Activated CD4-positive, CD25-positive, alpha-beta regulatory T cell treated with anti-CD3 and anti-CD28 coated beads, Interleukin-2, amount 50 U/mL, for 72 hours (primary cell): Measurements from ENCODE around the gene WFDC1.
"Not testable (repeated sequence)": the region's sequence is repeated elsewhere in the genome, so short reads cannot be mapped to it uniquely, and the experiment has no call there.

Experiments
- DNase-seq: peaks from one replicate; pipeline ENCODE4 v3.0.0; 2021

Gene WFDC1

DNA sequence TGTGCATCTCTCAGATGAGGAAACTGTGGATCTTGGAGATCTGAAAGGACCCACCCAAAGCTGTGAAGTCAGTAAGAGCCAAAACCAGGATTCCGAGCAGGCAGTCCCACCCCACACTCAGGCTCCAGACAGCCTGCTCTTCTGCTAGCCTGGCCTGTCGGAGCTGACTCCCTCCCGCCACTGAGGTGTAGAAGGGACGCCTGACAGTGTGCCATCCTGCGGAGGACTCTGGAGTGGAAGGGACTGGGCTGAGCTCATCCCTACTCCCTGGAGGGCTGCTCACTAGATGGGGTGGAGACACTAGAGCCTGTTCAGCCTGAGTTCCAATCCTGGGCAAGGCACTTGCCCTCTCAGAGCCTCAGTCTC is 36.0 kb downstream of the WFDC1 start:
- DNase-seq = no peak

DNA sequence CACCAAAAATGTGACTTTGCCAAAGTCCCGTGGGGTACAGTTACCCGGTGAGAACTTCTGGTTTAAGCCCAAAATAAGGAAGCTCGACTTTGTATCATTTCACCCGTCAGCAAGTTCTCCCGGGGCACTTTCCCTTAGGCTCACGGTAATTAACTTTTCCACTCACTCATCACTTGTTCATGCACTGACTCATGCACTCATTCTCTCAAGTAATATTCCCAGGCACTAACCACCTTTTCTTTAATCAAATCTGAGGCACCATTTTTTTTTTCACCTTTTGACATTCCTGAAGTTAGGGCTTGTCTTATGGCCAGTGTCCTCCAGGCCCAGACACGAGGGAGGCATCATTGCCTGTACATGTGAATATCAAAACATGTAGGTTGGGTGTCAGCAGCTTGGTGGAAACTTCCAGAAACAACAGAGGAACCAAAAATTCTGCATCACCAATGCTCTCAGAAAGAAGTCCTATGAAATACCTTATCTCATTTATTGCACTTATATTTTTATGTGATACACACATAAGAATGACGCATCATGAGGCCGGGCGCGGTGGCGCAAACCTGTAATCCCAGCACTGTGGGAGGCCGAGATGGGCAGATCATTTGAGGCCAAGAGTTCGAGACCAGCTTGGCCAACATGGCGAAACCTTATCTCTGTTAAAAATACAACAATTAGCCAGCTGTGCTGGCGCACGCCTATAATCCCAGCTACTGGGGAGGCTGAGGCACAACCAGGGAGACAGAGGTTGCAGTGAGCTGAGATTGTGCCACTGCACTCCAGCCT is 37.5 kb downstream of the WFDC1 start:
- DNase-seq = no peak

DNA sequence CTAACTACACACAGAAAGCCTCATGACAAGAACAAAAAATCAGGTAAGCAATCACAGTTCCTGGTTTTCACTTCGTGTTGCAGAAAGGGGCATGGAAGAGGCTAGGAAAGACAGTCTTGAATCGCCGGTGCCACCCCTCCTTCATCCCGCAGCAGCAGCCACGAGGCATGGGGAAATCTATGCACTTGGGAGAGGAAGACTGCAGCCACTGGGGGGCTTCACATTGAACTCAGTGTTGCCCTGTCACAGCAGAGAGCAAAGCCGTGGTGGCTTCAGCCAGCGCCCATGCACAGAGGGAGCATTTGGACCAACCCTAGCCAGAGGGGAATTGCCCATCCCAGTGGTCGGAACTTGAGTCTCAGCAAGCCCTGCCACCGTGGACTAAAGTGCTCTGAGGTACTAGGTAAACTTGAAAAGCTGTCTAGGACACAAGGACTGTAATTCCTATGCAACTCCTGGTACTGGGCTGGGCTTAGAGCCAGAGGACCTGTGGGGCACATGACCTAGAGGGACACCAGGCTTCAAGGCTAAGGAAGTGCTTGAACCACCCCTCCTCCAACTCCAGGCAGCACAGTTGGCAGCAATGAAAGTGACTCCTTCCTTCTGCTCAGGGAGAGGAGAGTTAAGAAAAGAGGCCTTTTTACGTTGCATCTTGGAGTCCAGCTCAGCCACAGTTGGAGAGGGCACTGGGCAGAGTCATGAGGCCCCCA is 38.5 kb downstream of the WFDC1 start:
- no peak for DNase-seq

DNA sequence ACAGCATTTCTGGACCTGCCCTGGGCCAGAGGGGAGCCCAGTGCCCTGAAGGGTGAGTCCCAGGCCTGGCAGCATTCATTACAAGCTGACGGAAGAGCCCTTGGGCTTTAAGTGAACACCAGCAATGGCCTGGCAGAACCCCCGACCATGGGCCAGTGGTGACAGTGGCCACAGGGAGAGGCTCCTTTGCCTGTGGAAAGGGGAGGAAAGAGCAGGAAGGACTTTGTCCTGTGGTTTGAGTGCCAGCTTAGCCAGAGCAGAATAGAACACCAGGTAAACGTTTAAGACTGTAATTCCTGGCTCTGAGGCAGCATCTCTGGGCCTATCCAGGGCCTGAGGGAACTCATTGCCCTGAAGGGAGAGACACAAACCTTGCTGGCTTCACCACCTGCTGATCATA is 39.4 kb downstream of the WFDC1 start:
- no peak for DNase-seq

DNA sequence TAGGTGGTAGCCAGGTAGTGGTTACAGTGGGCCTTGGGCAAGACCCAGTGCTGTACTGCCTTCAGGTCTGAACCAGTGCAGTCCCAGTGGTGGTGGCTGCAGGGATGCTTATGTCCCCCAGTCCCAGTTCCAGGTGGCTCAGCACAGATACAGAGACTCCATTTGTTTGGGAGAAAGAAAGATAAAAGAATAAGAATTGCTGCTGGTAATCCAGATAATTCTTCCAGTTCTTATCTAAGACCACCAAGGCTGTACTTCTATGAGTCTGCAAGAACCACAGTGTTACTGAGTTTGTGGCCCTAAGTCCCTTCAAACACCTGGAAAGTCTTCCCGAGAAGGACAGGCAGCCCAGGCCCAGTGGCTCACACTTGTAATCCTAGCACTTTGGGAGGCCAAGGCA is 39.8 kb downstream of the WFDC1 start:
- DNase-seq = no peak

DNA sequence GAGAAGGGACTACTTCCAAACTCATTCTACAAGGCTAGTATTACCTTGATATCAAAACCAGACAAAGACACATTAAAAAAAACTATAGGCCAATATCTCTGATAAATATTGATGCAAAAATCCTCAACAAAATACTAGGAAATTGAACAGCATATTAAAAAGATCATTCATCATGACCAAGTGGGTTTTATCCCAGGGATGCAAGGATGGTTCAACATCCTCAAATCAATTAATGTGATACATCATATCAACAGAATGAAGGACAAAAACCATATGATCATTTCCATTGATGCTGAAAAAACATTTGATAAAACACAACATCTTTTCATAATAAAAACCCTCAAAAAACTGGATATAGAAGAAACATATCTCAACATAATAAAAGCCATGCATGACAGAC is 42.6 kb downstream of the WFDC1 start:
- not testable (repeated sequence) for DNase-seq

DNA sequence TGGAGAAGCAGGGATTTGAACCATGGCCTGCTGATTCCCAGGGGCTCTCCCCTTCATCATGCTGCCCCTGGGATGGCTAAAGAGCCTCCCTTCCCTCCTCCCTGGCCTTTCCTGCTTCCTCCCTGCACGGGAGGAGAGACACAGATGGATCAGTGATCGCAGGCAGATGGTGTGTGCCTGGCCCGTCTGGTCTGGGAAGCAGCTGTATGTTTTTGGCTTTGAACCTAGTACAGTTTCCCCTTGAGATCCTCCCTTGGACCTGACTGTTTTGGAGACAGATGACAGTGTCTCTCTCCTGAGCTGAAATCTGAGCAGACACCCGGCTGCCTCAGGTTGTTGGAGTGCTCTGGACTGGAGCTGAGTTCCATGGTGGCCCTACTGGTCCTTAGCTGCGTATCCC is 44.6 kb downstream of the WFDC1 start:
- no peak for DNase-seq

DNA sequence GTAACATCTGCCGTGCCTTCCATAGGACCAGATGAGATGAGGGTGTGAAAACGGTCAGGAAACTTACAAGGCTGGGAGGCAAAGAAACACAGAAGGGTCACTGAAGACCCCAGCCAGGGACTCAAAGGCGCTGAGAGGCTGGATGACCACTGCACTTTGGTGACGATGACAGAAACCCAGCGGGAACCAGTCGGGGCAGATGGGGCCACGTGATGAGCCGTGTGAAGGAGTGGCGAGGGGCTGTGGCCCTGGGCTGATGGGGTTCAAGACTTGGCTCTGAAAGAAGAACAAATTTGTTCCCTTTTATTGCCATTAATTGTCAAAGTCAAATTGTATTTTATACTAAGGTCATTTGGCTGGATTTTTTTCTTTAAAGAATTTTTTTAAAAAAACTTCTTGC is 45.1 kb downstream of the WFDC1 start:
- no peak for DNase-seq

DNA sequence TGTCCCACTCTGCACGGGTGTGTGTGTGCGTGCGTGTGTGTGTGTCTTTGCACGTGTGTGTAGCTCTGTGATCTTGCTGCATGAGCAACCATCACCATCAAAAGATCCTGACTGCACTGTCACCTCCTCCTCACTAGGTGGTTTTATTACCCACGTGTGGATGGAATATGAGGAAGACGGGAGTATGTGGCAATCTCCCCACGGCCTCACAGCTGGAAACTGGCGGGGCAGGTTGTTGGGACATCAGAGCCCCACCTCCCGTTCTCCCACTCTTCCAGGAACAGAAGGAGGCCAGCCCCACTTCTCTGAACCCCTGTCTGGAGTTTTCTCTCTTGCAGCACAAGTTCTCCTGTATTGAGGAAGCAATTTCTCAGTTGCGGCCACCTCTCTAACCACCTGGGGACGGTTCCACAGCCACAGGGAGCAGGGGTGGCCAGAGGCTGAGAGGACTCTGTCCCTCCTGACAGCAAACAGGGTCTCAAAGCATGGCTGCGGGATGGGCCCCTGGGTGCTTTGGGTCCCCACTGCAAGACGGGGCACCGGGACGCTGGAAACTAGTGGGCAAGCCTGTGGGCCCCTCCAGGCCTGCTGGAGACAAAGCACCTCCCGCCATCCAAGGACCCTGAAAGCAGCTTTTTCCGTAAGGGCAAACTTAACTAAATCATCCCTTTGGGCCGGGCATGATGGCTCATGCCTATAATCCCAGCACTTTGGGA is 45.8 kb downstream of the WFDC1 start:
- DNase-seq = no peak

DNA sequence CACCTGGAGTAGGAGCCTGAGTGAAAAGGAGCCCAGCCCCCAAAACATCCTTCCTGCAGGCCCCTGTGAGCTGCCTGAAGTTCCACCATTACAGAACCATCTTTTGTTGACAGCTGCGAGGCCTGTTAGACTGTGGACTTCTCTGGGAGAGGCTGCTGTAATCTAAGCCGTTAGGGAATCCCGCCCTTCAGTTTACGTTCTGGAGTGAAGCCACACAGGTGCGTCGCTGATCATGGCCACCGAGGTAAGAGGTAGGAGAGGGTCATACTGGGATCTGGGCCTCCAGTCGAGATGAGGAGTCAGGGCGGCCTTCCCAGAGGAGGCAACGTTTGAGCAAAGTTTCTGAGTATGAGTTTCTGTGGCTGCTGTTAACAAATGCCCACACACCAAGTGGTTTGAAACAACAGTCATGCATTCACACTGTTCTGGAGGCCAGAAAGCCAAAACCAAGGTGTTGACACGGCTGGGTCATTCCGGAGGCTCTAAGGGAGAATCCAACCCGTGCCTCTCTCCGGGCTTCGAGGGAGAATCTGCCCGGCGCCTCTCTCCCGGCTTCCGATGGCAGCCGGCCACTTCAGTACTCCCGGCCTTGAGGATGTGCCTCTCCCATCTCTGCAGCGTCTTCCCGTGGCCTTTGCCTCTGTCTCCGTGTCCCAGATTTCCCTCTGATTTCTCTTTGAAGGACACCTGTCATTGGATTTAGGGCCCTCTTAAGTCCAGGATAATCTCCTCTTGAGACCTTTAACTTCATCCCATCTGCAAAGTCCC is 47.0 kb downstream of the WFDC1 start:
- no peak for DNase-seq

DNA sequence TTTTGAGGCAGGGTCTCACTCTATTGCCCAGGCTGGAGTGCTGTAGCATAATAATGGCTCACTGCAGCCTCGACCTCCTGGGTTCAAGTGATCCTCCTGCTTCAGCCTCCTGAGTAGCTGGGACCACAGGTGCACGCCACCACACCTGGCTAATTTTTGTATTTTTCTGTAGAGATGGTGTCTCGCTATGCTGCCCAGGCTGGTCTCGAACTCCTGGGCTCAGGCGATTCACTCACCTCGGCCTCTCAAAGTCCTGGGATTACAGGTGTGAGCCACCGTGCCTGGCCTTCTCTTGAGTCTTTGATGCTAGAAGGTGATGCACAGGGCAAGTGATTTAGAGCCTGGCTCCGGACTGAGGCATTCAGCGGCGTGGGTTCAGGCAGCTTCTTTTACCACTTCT is 49.1 kb downstream of the WFDC1 start:
- DNase-seq = not testable (repeated sequence)

DNA sequence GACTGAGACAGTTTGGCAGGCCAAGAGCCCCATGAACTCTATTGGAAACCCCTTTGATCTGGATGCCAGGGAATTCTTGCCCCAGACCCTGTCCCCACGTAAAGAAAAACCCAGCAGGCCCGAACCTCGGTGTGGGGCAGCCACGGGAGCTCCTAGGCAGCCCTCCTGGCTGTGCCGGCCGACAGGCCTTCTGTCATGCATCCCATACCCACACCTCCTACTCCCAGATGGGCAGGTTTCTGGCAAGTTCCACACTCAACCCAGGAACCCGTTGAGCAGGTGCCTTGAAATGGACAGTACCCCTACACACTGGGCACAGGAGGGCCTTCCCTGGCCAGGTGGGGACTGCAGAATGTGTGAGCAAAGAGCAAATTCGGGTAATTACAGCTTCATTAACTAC is 50.1 kb downstream of the WFDC1 start:
- DNase-seq = no peak

DNA sequence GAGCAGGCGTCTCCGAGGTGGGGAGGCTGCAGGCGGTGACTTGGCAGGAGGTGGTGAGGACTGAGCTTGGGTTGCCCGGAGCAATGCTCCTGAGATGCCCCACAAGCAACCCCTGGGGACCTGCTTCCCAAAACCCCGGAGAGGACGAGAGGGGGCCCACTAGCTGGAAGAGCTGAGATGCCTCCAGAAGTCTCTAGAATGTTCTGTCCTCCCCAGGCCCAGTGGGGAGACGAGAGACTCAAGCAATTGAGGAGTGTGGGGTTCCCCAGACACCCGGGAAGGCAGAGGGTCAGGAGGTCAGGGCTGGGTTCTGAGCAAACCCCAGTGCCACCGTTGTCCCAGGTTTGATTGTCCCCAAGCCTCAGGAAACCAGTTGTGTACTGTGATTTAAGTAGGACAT is 52.5 kb downstream of the WFDC1 start:
- DNase-seq = no peak

DNA sequence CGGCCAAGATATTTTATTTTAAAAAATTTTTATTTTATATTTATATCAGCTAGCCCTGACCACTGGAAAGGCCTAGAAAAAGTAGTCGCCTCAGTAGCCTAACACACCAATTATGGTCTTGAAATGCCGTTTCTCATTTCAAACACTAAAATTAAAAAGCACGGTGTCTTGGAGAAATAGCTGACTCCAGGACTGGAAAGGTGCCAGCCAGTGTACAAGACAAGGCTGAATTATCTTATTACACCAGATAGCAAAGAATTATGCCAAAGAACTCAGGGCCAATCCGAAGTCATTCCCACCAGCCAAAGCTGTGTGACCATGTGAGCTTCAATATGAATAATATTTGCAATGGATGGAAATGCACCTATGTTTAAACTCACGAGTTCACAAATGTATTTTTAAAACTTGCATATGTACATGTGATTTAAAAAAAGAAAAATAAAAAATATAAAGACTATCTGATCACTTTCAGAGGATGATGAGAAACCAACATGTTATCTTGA is 53.8 kb downstream of the WFDC1 start:
- DNase-seq = no peak

DNA sequence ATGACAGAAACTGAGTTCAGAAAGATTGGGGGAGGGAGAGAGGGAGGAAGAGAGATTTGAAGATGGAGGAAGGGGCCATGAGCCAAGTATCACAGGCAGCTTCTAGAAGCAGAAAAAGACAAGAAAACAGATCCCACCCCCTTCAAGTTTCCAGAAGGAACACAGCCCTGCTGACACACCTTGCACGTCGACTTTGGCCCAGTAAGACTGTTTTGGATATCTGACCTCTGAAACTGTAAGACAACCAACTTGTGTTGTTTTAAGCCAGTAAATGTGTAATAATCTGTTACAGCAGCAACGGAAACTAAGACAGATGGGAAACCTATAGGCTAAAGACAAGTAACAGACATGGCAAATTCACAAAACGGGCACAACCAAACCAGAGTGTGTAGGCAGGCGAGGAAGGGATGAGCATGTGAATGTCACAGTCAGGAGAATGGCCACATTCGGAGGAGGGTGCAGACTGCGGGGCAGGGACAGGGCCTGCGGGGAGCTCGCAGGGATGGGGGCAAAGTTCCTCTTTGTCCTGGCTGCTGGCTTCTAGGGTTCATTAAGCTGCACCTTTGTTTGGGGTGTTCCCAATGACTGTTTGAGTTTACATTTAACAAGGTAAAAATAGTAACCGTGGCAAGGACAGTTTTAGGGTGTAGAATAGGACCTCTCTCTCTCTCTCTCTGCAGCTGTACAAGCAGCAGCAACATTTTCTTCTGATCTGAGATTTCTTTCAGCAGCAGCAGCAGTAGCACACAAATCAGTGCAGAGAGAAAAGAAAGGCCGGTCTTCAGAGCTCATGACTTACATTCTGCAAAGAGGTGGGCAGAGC is 55.4 kb downstream of the WFDC1 start:
- no peak for DNase-seq

DNA sequence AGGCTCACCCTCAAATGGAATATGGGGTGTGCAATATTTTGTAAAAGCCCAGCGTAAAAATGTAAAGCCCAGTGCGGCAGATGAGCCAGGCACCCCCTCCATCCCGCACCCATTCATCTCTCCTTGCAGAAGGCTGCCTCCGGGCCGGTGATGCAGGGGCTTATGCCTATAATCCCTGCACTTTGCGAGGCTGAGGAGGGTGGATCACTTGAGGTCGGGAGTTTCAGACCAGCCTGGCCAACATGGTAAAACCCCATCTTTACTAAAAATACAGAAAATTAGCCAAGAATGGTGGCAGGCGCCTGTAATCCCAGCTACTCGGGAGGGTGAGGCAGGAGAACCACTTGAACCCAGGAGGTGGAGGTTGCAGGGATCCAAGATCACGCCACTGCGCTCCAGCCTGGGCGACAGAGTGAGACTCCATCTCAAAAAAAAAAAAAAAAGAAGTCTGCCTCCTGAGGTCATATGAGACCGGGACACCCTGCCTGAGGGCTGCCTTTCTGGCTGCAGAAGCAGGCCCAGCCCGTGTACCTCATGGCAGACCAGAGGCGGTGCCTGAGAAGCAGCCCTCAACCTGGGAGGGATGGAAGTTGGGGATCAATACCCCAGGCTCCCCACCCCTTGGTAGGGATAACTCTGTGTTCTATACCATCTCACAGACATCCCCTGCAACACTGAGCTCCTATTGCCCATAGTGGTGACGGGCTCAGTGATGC is 56.2 kb downstream of the WFDC1 start:
- DNase-seq = no peak

DNA sequence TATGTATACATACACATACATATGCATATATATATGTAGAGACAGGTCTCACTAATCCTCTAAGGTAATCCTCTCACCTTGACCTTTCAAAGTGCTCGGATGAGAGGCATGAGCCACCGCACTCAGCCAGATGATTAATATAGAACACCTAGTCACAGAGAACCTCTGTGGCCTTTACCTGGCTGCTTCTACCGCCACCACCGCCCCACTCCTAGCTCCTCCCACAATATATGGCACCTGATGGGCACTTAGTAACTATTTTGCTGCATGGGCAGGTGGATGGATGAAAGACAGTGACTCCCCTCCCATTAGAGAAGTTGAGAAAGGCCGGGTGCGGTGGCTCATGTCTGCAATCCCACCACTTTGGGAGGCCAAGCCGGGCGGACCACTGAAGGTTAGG is 57.0 kb downstream of the WFDC1 start:
- DNase-seq = no peak

DNA sequence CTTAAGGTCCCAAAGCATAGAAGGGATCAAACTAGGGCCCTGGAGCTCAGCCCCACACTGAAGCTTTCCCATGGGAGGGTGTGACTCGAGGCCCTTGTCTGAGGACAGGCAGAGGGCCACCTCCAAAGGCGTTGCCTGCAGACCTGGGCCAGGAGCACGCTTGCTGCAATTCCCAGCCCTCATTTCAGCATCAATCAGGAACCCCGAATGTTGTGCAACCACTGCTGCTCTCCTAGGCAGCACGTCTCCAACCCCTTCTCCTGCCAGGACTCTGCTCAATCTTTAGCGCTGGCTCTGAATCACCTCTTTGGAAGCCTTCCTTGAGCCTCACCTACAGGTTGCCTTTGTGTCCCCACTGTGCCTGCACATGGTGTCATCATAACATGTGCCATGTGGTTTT is 59.6 kb downstream of the WFDC1 start:
- DNase-seq = no peak

DNA sequence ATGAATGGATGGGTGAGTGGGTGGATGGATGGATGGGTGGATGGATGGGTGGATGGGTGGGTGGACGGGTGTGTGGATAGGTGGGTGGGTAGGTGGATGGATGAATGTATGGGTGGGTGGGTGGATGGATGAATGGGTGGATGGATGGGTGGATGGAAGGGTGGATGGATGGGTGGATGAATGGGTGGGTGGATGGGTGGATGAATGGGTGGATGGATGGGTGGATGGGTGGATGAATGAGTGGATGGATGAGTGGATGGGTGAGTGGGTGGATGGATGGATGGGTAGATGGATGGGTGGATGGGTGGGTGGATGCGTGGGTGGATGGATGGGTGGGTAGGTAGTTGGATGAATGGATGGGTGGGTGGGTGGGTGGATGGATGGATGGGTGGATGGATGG is 60.5 kb downstream of the WFDC1 start:
- DNase-seq = no peak

DNA sequence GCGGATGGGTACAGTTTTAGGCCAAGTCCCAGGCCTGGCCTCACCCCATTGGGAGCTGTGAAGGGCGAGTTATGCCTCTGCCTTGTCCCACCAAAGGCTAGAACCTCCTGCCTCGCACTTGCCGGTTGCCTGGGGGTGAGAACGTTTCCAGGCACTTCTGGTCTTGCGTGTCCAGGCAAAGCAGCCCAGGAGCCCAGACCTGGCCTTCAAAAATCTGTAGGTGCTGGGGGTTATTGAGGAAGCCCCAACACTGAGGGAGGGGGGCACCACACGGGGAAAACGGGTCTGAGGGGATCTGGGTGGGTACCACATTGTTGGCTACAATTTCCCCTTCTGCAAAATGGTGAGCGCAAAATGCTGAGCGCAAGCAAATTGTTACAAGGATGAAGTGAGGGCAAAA is 61.5 kb downstream of the WFDC1 start:
- no peak for DNase-seq

DNA sequence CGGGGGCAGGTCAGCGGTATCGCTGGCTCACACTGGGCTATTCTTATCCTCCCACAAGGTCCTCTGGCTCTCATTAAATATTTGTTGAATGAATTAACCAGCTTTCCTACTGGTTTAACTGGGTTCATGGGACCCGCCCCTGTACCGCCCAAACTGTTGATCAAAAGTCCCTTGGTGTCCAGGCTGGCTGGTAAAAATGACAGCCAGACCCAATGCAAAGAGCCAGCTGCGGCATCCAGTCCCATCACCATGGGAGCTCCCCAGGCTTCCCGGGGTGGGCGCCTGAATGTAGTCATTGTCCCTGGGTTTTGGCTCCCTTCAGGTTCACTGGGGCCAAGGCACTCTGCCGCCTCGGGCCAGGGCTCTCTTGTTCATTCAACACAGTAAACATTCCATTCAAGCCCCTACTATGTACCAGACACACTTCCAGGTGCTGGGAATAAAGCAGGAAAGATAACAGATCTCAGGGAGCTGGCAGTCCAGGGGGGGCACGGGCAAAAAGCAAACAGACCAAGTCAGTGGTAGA is 62.0 kb downstream of the WFDC1 start:
- no peak for DNase-seq
